K562 (cell line): ENCODE results near the gene PRR5. TPM values are rescaled to one million over a fixed set of nuclear protein-coding genes. Genes with fewer than 3 reads are reported as not detected.

Experiments used
- ATAC-seq: fragments of 200-7000 bp; cut with Tn5 transposase; 3 replicates; pipeline ENCODE4 v1.9.1; 2020; ENCODE audit warnings: moderate library complexity
- BruUV-seq: library from RNA; stranded (reverse); fragments of 400-500 nt; replicated peaks from 2 replicates; lab custom pipeline; 2021; lab: Mats Ljungman, UMichigan
- CTCF ChIA-PET: fragments of 300-600 bp; formaldehyde crosslinking; extraction: SDS; loops from one replicate; lab custom pipeline; 2021; ENCODE audit warnings: low intra/inter-chr PET ratio; lab: Yijun Ruan, JAX
- POLR2A ChIA-PET: fragments of 300-600, 350-650 bp; sonication (Branson Sonifier 250); formaldehyde crosslinking; extraction: SDS; loops from one replicate; lab custom pipeline; 2021; ENCODE audit warnings: antibody characterized with exemption, inconsistent platforms; lab: Yijun Ruan, JAX
- DNase-seq, 4 experiments: peaks; one replicate each; pipeline versions ENCODE4 v3.0.0 to v3.0.0-alpha.2; 2011 to 2018; ENCODE audit warnings: low spot score in 3 of 4, mixed read lengths in 3 of 4; ENCODE audit errors: extremely low read depth in 1 of 4
- FAIRE-seq: peaks from 2 replicates; lab custom pipeline; 2011; peaks lifted over from hg19 to GRCh38; lab: Jason Lieb, UNC
- H2AFZ ChIP-seq: 2 replicates; pipeline ENCODE4 v1.6.0; 2011; ENCODE audit warnings: low read depth, low read length, control low read depth, inconsistent platforms
- H3K27ac ChIP-seq: fragments of 200-600 bp; 3 replicates; pipeline ENCODE4 v1.8.0; 2011; ENCODE audit warnings: low read depth, mild to moderate bottlenecking, control low read depth, inconsistent platforms, low read length, moderate library complexity, mixed read lengths; ENCODE audit errors: extremely low read depth
- H3K27me3 ChIP-seq, 2 experiments: fragments of 300-600 bp in 1 of 2; 2 replicates in 1 of 2; 3 replicates in 1 of 2; pipeline versions ENCODE4 v1.6.0 to v1.8.0; 2011; ENCODE audit warnings: inconsistent platforms in 2 of 2, low read length in 2 of 2, mild to moderate bottlenecking in 1 of 2, mixed read lengths in 1 of 2, moderate library complexity in 1 of 2; ENCODE audit not compliant: control insufficient read depth in 2 of 2, insufficient read depth in 2 of 2
- H3K36me3 ChIP-seq: fragments of 300-600 bp; 3 replicates; pipeline ENCODE4 v1.8.0; 2011; ENCODE audit warnings: mild to moderate bottlenecking, low read length, inconsistent platforms; ENCODE audit not compliant: control insufficient read depth, insufficient read depth
- H3K4me1 ChIP-seq, 2 experiments: fragments of 200-600 bp in 1 of 2; replicated peaks in 1 of 2; 2 replicates in 1 of 2; 3 replicates in 1 of 2; pipeline versions ENCODE4 v1.5.1 to v1.8.0; 2011; ENCODE audit warnings: inconsistent platforms in 2 of 2, low read length in 2 of 2, mild to moderate bottlenecking in 1 of 2, mixed read lengths in 1 of 2, moderate library complexity in 1 of 2; ENCODE audit not compliant: control insufficient read depth in 2 of 2, insufficient read depth in 2 of 2
- H3K4me2 ChIP-seq: 2 replicates; pipeline ENCODE4 v1.6.1; 2011; ENCODE audit warnings: low read length, control low read depth, inconsistent platforms, mixed read lengths; ENCODE audit not compliant: insufficient read depth
- H3K4me3 ChIP-seq: fragments of 200-600 bp; sonication (generic), shearing (Covaris generic); 2 replicates; pipeline ENCODE4 v1.5.1; 2016; ENCODE audit warnings: control low read depth, inconsistent platforms
- H3K79me2 ChIP-seq: fragments of 200-600 bp; 3 replicates; pipeline ENCODE4 v1.8.0; 2011; ENCODE audit warnings: low read length, inconsistent platforms; ENCODE audit not compliant: control insufficient read depth, insufficient read depth
- H3K9ac ChIP-seq, 2 experiments: 2 replicates each; pipeline versions ENCODE4 v1.6.0 to v1.6.1; 2011; ENCODE audit warnings: low read depth in 2 of 2, low read length in 2 of 2, control low read depth in 1 of 2, inconsistent platforms in 1 of 2, mild to moderate bottlenecking in 1 of 2, mixed read lengths in 1 of 2; ENCODE audit not compliant: insufficient read depth in 1 of 2
- H3K9me1 ChIP-seq: one replicate; pipeline ENCODE4 v1.6.0; 2011; ENCODE audit warnings: inconsistent platforms, mild to moderate bottlenecking, low read length, moderate library complexity; ENCODE audit not compliant: control insufficient read depth, insufficient read depth
- H3K9me3 ChIP-seq: replicated peaks from 2 replicates; pipeline ENCODE4 v1.5.1; 2011; ENCODE audit warnings: low read depth, low read length, inconsistent platforms; ENCODE audit not compliant: control insufficient read depth, insufficient read depth
- H4K20me1 ChIP-seq: replicated peaks from 2 replicates; pipeline ENCODE4 v1.6.1; 2011; ENCODE audit warnings: low read length, inconsistent platforms, mixed read lengths; ENCODE audit not compliant: control insufficient read depth, insufficient read depth
- ARID3A ChIP-seq: IDR thresholded peaks from 2 replicates; pipeline ENCODE4 v1.6.1; 2012; ENCODE audit warnings: low read depth, low read length, improper control_type of control experiment, borderline replicate concordance
- BHLHE40 ChIP-seq: IDR thresholded peaks from 2 replicates; pipeline ENCODE4 v1.6.1; 2011; ENCODE audit warnings: low read length, improper control_type of control experiment
- GABPB1 ChIP-seq: sonication (generic); formaldehyde crosslinking; IDR thresholded peaks from 2 replicates; pipeline ENCODE4 v1.8.0; 2022; ENCODE audit warnings: mild to moderate bottlenecking, missing genetic modification reagents
- HBP1 ChIP-seq: fragments of 450-650 bp; formaldehyde crosslinking; IDR thresholded peaks from 2 replicates; pipeline ENCODE4 v1.4.0; 2022; ENCODE audit warnings: missing genetic modification characterization
- MIER1 ChIP-seq: fragments of 450-650 bp; IDR thresholded peaks from 2 replicates; pipeline ENCODE4 v1.6.1; 2016; ENCODE audit warnings: antibody characterized with exemption, mild to moderate bottlenecking, low read depth
- NELFE ChIP-seq: IDR thresholded peaks from 2 replicates; pipeline ENCODE4 v1.6.1; 2011; ENCODE audit warnings: mild to moderate bottlenecking; ENCODE audit not compliant: insufficient read depth, insufficient read length
- NFYB ChIP-seq: IDR thresholded peaks from 2 replicates; pipeline ENCODE4 v1.6.1; 2011; ENCODE audit warnings: mild to moderate bottlenecking, moderate library complexity; ENCODE audit not compliant: insufficient read length; ENCODE audit errors: extremely low read depth
- SPI1 ChIP-seq: IDR thresholded peaks from 2 replicates; pipeline ENCODE4 v1.6.1; 2011; ENCODE audit warnings: low read depth, low read length, control low read depth, borderline replicate concordance
- TAF9B ChIP-seq: fragments of 450-650 bp; IDR thresholded peaks from 2 replicates; pipeline ENCODE4 v1.6.1; 2018; ENCODE audit warnings: mild to moderate bottlenecking; ENCODE audit not compliant: partially characterized antibody
- ZNF263 ChIP-seq: sonication (generic); formaldehyde crosslinking; IDR thresholded peaks from 2 replicates; pipeline ENCODE4 v1.8.0; 2022; ENCODE audit warnings: mild to moderate bottlenecking, missing genetic modification reagents, borderline replicate concordance
- ZNF398 ChIP-seq: fragments of 250-450 bp; sonication (Bioruptor Pico); IDR thresholded peaks from 2 replicates; pipeline ENCODE4 v1.8.0; 2021; ENCODE audit warnings: moderate library complexity, mild to moderate bottlenecking, inconsistent platforms
- WGBS: fragments of 100-300 bp; shearing (Covaris generic); methylation state at CpG from one replicate; pipeline ENCODE4 v1.1.6; 2016; ENCODE audit warnings: low coverage, mixed read lengths; ENCODE audit not compliant: insufficient coverage; ENCODE audit errors: missing lambda C conversion rate; 5-methylcytosine and 5-hydroxymethylcytosine counted together
- in situ Hi-C: fragments of 300-500 bp; cut with MboI; formaldehyde crosslinking; loops from 4 replicates; pipeline ENCODE4 v1.15.0; 2018; ENCODE audit warnings: inconsistent platforms, mixed read lengths
- intact Hi-C: fragments of 100-400 bp; cut with micrococcal nuclease; formaldehyde crosslinking; loops from 2 replicates; pipeline ENCODE4 v1.14.2; 2022
- polyA plus RNA-seq, 8 experiments: library from polyadenylated mRNA; depleted of rRNA in 4 of 8; stranded (reverse) in 5 of 8; unstranded in 3 of 8; fragments of >200 nt; fragmentation: Nextera tagmentation in 2 of 8; fragmentation: Illumina TruSeq in 1 of 8; extraction: Ambion mirVana in 2 of 8; extraction: Trizol in 1 of 8; gene quantifications; 2 replicates each; pipeline versions ENCODE4 v1.2.1 to v1.2.3, GENCODE V29; 2011 to 2014; ENCODE audit warnings: inconsistent platforms in 1 of 8, missing spikeins in 1 of 8
- total RNA-seq, 7 experiments: library from RNA; depleted of rRNA in 6 of 7; stranded (reverse); fragments of >200 nt in 6 of 7; fragmentation: Illumina TruSeq in 2 of 7; extraction: Trizol in 2 of 7; gene quantifications; 2 replicates each; pipeline versions ENCODE4 v1.2.1 to v1.2.3, GENCODE V29; 2011 to 2021; ENCODE audit warnings: low replicate concordance in 1 of 7
- TF ChIP-seq, protein P1 (sequence below), 2 experiments: fragments of 250-450 bp in 1 of 2; fragments of 450-650 bp in 1 of 2; sonication (Bioruptor Pico) in 1 of 2; IDR thresholded peaks; 2 replicates each; pipeline versions ENCODE4 v1.6.1 to v1.8.0; 2016 to 2021; ENCODE audit warnings: mild to moderate bottlenecking in 2 of 2, moderate library complexity in 2 of 2, missing compliant biosample characterization in 1 of 2, missing genetic modification characterization in 1 of 2
- TF ChIP-seq, protein P2 (sequence below): sonication (generic); formaldehyde crosslinking; IDR thresholded peaks from 2 replicates; pipeline ENCODE4 v1.8.0; 2023; ENCODE audit warnings: mild to moderate bottlenecking, missing genetic modification reagents

The PRR5 gene
- total and polyA plus RNA-seq, 9 of the 15 experiments (the other 6 are each of a cell fraction or from before 2014, with no cell fraction given), result 0.13 to 21.0 (median 7.5) TPM

DNA sequence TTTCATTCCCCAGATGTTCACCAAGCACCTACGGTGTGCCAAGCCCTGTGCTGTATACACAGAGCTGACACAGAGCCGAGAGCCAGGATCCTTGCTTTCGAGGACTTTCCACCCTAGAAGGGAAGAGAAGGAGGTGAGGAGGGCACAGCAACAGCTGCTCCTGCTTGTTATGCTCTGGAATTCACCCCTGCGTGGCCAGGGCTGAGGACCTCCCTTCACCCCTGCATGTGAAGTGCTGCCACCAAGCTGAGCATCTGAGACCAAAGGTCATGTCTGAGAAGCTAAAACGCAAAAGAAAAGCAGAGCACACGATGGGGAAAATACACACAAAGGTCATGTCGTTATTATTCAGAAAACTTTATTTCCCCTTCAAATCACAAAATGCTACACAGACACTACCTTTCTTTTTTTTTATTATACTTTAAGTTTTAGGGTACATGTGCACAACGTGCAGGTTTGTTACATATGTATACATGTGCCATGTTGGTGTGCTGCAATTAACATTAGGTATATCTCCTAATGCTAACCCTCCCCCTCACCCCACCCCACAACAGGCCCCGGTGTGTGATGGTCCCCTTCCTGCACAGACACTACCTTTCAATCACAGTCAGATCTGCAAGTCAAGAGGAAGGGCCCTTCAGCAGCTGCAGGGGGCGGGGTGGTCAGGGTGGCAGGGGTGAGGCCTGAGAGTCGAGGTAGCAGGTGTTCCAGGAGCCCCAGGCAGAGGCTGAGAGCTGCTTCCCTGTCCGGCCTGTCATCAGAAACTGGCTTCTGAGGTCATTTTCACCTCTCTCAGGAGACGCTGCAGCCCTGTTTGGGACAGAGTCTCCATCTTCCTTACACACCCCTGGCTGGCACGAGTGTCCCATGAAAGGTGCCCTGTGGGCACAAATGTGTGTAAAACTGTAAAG, 40.1 kb upstream of the PRR5 start:
- no peaks in the 10 kb centered on the region for H3K36me3 ChIP-seq
- H2AFZ ChIP-seq, result no peak overlapping the region
- in situ Hi-C loops, result no loop called here
- POLR2A ChIA-PET, result interaction anchor here (0.6 kb wide), 1 partner anchor 301 kb away, joined by 3 read pairs; no protein-coding TSS in a partner anchor
- intact Hi-C loops, result no loop called here
- H3K4me2 ChIP-seq, result no peak overlapping the region
- peaks cover 3 to 32% of the 10 kb centered on the region in 2 experiments; a peak in 3 of 5 replicates for H3K27me3 ChIP-seq
- no peak overlapping the region for H3K27ac ChIP-seq
- CTCF ChIA-PET, result no interaction called here
- DNase-seq (no peak), ATAC-seq (no peak), FAIRE-seq (no peak)
- no peak overlapping the region for H3K9ac ChIP-seq
- H3K4me1 ChIP-seq, result peaks cover 0 to 5% of the 10 kb centered on the region in 2 experiments; a peak in 2 of 5 replicates
- no TSS peak for BruUV-seq
- no peaks in the 10 kb centered on the region for H3K9me3 ChIP-seq
- H3K4me3 ChIP-seq, result no peak overlapping the region
- WGBS, result 5% methylated on average over 11 of the region's 14 CpGs
- no peaks in the 10 kb centered on the region for H3K79me2 ChIP-seq
- no peaks in the 10 kb centered on the region for H4K20me1 ChIP-seq
- H3K9me1 ChIP-seq, result no peaks in the 10 kb centered on the region
- TF ChIP-seq ARID3A, result no peak
- TF ChIP-seq BHLHE40, result no peak
- TF ChIP-seq, protein P1, sequence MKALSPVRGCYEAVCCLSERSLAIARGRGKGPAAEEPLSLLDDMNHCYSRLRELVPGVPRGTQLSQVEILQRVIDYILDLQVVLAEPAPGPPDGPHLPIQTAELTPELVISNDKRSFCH (CRISPR knock-in tag; IDR thresholded peaks at IDR 0.05), result no peak
- TF ChIP-seq, protein P1 (tag; IDR thresholded peaks at IDR 0.05), result no peak
- no peak for TF ChIP-seq HBP1 (CRISPR knock-in tag)
- TF ChIP-seq TAF9B, result no peak
- no peak for TF ChIP-seq NFYB
- TF ChIP-seq ZNF398 (CRISPR knock-in tag), result no peak
- no peak for TF ChIP-seq SPI1
- TF ChIP-seq, protein P2, sequence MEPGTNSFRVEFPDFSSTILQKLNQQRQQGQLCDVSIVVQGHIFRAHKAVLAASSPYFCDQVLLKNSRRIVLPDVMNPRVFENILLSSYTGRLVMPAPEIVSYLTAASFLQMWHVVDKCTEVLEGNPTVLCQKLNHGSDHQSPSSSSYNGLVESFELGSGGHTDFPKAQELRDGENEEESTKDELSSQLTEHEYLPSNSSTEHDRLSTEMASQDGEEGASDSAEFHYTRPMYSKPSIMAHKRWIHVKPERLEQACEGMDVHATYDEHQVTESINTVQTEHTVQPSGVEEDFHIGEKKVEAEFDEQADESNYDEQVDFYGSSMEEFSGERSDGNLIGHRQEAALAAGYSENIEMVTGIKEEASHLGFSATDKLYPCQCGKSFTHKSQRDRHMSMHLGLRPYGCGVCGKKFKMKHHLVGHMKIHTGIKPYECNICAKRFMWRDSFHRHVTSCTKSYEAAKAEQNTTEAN (CRISPR knock-in tag), result no peak
- no peak for TF ChIP-seq NELFE
- no peak for TF ChIP-seq GABPB1 (CRISPR knock-in tag)
- TF ChIP-seq MIER1, result no peak
- no peak for TF ChIP-seq ZNF263 (CRISPR knock-in tag)
